Erythroblast (primary cell): ENCODE data around the gene TMEM176A.

Source experiments
- GATA1 ChIP-seq: IDR thresholded peaks from 2 replicates; pipeline ENCODE4 v1.6.1; 2011; ENCODE audit warnings: low read depth, mild to moderate bottlenecking, control low read depth, low read length, moderate library complexity
- POLR2A ChIP-seq: IDR thresholded peaks from 2 replicates; pipeline ENCODE4 v1.6.1; 2011; ENCODE audit warnings: mild to moderate bottlenecking, low read length

DNA sequence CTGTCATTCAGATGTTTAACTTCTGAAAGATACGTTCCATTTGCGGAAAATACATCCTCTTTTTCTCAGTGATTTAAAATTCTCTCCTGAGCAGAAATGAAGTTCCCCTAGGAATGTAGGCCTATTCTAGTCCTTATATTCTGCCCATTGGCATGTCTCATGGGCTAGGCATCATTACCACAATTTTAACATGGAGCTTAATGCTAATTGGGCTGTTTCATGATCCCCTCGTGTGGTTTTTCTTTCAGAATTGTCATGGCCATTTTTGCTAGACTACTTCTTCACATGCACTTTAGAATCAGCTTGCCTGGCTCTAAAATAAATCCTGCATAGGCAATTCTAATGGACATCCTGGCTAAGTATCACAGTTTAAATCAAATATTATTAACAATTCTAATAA is 1.4 kb upstream of the TMEM176A start:
- no peak for TF ChIP-seq POLR2A
- TF ChIP-seq GATA1: no peak
